Inferior parietal cortex (tissue), 1 donor: Measurements from ENCODE around the gene LSAMP.
"Not testable (repeated sequence)": the region's sequence is repeated elsewhere in the genome, so short reads cannot be mapped to it uniquely, and the experiment has no call there.

Source experiments
- DNase-seq: peaks from one replicate; pipeline ENCODE4 v3.0.0-alpha.2; 2016; ENCODE audit errors: extremely low spot score

Gene LSAMP

DNA sequence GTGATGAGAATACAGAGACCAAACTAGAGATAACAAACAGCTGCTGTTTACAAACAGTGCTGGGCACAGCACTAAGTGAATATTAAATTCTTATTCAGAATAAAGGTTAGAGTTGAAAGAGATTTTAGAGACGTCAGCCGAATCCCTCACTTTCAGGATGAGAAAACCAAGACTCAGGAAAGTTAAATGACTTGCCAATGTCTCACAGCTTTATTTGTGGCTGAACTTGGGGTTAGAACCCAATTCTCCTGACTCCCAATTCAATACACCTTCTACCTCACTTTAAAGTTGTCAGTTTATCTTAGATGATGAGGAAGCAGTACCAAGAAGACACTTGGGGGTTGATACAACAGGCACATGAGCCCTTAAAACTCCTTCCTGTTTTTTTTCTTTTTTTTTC, 641.1 kb downstream of the LSAMP start:
- DNase-seq, result no peak

DNA sequence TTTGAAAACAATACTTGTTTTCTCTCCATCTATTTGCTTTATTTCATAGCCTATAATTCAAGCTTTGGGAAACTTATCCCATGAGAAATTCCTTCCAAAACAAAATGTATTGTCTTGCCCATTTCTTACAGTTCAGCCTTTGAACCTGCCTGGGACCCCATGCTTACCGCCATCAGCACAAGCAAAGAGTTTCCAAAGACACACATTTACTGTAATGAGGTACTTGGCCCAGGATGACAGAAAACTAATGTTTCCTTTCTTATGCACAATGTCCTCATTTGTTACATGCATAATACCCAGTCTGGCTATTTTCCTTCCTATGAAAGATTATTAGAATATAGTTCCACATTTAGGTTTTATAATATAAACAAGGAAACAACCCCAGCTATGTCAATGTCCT, 641.6 kb downstream of the LSAMP start:
- DNase-seq, result no peak

DNA sequence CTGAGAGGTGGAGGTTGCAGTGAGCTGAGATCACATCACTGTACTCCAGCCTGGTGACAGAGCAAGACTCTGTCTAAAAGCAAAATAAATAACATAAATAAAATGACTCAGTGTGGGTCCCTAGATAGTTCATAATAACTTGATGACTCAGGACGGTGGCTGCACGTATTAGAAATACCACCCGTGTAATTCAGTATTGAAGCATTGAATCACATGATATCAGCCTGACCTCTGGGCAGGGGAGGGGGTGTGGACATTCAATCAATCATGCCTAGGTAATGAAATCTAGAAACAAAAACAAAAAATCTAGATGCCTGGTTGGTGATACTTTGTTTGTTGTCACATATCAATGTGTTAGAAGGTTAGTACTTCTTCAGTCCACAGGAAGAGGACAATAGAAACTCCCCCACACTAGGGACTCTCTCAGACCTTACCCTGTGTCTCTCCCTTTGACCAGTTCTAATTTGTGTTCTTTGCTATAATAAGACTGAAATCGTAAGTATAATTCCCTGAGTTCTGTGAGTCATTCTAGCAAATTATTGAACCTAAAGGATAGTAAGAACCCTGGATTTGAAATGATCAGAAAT, 644.7 kb downstream of the LSAMP start:
- DNase-seq, result no peak

DNA sequence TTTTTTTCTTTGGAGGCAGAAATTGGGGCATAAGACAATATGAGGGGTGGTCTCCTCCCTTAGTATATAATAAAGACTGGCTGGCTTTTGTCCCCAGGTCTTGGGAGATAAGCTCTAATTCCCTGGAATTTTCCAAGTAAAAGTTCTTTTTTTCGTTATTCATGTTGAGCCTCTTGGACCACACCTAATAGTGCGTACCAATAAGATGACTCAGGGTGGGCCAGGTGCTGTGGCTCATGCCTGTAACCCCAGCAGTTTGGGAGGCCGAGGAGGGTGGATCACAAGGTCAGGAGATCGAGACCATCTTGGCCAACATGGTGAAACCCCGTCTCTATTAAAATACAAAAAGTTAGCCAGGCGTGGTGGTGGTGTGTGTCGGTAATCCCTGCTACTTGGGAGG, 645.2 kb downstream of the LSAMP start:
- DNase-seq, result not testable (repeated sequence)

DNA sequence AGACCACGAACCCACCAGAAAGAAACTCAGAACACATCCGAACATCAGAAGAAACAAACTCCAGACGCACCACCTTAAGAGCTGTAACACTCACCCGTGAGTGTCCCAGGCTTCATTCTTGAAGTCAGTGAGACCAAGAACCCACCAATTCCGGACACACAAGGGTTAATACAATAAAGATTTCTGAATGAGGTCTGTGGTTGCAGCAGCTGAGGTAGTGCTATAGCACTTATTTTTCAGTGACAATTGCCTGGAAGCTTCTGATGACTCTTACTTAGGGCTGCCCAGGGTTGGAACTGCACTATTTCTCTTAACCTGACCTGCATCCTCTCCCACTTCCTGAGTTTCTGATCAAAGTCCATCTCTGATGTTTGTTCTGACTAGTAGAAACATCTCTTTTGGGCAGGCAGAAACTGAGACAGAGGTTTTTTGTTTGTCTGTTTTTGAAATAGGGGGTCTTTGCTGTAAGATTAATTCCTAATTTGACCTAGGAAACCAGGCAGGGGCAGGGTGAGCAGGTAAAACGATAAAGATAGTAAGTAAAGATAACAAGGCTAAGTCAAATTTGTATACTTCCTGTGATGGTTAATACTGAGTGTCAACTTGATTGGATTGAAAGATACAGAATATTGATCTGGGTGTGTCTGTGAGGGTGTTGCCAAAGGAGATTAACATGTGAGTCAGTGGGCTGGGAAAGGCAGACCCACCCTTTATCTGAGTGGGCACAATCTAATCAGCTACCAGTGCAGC, 652.9 kb downstream of the LSAMP start:
- no peak for DNase-seq

DNA sequence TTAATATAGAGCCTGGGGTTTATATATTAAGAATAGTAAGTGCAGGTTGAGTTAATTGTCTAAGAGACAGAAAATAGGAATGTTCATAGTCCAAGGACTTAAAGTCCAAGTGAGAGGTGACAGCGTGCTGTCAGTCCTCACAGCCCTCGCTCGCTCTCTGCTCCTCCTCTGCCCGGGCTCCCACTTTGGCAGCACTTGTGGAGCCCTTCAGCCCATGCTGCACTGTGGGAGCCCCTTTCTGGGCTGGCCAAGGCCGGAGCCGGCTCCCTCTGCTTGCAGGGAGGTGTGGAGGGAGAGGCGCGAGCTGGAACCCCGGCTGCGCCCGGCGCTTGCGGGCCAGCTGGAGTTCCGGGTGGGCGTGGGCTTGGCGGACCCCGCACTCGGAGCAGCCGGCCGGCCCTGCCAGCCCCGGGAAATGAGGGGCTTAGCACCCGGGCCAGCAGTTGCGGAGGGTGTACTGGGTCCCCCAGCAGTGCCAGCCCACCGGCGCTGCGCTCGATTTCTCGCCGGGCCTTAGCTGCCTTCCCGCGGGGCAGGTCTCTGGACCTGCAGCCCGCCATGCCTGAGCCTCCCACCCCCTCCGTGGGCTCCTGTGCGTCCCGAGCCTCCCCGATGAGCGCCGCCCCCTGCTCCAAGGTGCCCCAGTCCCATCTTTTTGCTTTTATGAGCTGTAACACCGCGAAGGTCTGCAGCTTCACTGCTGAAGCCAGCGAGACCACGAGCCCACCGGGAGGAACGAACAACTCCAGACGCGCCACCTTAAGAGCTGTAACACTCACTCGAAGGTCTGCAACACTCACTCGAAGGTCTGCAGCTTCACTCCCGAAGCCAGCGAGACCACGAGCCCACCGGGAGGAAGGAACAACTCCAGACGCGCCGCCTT, 653.8 kb downstream of the LSAMP start:
- not testable (repeated sequence) for DNase-seq

DNA sequence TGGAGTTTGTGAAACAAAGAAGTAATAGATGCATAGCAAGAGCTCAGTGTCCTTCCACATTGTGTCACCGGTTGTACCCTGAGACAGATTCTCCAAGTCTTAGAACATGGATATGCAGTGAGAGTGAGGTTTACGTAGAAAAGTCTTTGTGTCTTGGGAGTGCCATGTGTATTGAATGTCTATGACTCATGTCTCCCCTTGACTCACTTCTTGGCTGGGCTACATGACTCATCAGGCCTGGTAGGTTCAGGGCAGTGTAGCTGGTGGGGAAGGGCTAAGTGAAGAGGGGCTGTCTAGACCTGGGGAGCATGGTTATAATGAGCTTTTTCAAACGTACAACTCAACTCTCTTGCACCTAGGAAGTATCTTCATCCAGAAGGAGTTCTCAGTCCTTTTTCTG, 654.5 kb downstream of the LSAMP start:
- no peak for DNase-seq

DNA sequence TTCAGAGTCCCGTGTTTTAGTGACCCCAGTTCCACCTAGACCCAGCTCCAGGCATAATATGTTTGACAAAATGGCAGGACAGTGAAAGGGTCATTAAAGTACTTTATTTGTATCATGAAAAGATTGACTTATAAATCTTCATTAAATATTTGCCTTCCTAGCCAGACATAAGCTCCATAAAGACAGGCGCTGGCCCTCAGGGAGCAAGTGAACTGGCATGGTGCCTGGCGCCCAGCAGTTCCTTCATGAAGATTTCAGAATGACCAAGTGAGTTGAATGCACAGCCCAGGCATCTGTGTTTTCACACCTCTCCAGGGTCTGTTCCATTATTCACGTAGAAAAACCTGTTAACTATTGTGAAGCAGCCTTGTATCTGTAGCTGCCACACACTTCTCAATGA, 655.8 kb downstream of the LSAMP start:
- no peak for DNase-seq

DNA sequence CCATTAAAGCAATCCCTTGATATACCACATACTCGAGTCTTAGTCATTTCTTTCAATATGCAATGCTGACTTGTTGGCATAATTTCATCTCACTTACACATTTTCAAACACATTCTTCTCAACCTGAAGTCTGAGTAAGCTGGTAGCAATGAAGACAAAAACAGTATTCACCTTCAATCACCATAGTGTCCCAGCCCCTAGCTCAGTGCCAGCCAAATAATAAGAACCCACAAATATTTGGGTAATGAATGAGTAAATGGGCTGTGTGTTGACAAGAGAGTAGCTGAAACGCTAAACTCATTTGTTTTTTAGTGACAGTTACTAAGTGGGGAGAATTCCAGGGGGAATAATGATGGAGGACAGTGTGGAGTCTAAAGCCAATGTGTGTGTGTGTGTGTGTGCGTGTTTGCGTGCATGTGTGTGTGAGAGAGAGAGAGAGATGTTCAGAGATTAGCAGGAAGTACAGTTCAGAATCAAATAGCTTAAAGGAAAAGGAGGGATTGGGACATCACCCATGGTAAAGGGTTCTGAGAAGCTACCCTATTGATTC, 656.3 kb downstream of the LSAMP start:
- DNase-seq, result no peak

DNA sequence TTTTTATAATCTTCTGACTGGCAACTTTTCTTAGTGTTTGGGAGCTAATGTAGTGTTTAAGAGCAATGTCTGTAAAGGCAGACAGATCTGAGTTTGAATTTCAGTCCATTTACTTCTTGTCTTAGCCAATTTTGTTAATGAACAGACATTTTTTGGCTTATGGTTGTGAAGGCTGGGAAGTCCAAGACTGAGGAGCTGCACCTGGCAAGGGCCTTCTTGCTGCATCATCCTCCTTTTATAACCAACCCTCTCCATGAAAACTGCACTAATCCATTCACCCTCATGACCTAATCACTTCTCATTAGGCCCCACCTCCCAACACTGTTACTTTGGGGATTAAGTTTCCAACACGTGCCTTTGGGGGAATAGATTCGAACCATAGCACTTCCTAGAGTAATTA, 657.5 kb downstream of the LSAMP start:
- DNase-seq, result no peak

DNA sequence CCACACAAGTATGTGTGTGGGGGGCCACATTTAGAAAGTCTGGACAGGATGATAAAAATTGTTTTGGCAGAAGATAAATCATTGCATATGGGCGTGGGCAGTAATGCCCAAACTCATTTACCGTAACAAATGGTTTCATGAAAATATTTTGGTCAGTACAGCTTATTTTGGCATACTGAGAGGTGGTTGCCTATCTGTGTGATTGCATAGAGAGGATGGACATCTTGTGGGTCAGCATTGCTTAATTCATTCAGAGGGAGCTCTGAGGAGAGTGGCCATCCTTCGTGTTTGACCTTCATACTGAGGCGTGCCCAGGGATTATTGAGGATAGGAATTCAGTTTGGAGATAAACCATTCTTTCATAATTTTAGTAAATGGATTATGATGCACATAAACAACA, 659.5 kb downstream of the LSAMP start:
- no peak for DNase-seq

DNA sequence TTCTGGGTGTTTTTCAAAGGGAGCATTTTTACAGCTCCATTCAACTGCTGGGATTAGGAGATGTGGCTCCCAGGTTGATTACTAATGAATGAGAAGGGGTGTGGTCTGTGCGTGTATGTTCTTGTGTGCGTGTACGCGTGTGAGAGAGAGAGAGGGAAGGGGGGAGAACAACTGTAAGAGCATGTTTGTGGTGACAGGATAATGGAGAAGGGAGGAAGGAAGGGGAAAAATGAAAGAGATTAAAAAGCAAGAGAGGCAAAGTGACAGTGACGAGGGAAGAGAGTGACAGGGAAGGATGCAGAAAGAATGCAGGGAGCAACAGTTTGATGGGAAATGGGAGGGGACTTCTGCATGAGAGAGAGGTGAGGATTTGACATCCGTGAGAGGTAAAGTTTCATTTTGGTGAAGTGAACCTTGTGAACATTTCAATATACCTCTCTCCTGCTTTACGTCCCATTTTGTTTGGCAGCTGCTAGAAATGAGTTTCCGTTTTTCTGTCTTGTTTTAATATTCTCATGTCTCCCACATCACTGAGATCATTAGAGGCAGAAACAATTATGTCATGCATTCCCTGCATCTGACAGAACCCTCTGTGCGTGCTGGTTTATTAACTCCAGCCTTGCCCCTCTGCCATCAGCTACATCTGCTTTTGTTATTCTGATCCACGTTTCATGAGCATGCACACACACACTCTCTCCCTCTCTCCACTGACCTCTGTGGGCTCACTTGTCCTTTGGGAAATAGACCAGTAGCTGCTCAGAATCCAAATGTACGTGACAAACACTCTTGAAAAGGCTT, 660.3 kb downstream of the LSAMP start:
- DNase-seq, result no peak

DNA sequence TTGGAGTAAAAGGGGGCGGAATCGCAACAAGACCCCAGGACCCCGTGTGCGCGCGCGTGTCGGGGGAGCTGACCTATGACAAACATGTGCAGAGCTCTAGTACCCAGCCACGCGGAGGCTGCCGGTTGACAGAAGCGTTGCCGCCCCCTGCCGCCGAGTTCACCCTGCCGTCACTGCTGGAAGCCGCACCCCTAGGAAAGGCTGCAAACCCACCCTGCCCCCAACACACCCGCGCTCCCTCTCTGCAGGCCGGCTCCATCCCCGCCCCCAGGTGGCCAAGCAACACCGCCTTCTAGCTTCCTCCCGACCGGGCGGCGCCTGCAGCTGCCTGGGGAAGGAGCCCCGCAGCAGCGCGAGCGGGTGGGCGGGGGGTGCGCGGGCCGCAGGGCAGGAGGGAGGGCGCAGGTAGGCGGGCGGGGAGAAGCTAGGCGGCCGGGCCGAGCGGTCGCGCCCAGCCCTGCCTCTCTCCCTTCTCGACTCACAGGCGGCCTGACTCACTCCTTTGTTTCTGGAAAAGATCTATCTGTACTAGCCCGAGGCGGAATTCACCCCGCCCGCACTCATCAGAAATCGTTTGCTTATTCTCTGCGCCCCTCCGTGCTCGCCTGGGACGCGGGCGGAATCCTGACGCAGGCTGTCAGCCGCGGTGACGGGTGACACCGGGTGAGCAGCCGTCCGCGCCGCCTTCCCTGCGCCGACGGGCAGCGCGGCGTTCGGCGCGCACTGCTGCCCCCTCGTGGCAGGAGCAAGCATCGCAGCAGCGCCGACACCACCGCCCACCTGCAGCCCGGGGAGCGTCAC, 661.1 kb downstream of the LSAMP start:
- DNase-seq, result peak; percentile 76

DNA sequence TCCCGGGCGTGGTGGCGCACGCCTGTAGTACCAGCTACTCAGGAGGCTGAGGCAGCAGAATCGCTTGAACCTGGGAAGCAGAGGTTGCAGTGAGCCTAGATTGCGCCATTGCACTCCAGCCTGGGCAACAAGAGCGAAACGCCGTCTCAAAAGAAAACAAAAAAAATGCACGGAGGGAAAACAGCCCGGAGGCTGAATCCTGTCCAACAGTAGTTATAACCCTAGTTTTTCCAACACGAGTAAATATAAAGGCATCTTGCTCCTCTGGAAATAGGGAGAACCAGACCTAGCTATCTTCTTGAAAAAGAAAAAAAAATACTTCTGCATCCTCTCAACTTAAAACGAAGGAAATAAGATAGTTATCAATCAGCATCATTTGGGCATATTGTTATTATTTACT, 661.9 kb downstream of the LSAMP start:
- not testable (repeated sequence) for DNase-seq

DNA sequence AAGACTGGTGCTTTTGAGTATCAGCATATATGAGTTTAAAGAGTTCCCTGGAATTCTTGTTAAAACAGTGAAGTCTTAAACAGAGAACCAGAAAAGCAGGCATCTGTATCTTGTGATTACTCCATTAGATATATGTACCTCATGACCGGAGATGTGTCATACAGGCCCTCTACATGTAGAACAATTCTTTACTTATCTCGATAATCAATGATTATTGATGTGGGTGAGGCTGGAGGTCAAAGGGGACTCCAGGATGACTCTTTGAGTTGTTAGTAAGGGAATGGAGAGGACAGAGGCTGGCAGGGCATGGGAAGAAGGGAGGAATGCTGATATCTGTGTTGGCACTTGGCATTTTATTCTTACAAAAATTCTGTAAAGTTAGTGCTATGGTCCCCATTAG, 666.3 kb downstream of the LSAMP start:
- no peak for DNase-seq

DNA sequence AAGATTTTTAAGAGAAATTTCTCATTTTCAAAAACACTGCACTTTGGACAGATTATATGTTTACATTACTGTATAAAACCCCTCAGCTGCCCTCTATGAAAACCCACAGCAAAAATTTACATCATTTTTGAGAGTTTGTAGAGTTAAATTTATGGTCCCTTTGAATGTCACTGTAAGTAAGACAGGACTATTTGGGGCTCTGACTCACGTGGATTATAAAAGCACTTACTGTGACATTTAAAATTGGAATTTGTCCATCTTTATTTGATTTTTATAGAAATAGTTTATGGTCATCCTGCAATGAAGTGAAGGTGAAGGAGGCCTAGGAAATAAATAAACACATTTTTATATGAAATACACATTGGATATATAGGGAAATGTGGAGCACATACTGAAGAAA, 672.3 kb downstream of the LSAMP start:
- no peak for DNase-seq

DNA sequence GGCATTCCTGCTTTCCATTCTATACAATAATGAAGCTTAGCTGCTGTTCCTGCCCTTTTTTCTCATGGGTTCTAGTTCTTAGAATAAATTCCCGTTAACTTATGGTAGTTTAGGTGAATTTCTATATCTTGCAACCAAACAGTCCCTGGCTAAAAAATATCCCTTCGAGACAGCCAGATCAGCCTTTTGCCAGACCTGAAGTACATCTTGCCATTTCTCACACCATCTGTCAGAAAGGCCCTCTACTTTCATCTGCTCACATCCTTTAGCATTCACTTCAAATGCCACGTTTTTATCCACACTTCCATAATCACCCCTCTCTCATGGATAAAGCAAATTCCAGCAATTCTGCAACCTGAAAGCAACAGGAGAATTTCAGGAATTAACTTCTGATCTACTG, 676.6 kb downstream of the LSAMP start:
- no peak for DNase-seq

DNA sequence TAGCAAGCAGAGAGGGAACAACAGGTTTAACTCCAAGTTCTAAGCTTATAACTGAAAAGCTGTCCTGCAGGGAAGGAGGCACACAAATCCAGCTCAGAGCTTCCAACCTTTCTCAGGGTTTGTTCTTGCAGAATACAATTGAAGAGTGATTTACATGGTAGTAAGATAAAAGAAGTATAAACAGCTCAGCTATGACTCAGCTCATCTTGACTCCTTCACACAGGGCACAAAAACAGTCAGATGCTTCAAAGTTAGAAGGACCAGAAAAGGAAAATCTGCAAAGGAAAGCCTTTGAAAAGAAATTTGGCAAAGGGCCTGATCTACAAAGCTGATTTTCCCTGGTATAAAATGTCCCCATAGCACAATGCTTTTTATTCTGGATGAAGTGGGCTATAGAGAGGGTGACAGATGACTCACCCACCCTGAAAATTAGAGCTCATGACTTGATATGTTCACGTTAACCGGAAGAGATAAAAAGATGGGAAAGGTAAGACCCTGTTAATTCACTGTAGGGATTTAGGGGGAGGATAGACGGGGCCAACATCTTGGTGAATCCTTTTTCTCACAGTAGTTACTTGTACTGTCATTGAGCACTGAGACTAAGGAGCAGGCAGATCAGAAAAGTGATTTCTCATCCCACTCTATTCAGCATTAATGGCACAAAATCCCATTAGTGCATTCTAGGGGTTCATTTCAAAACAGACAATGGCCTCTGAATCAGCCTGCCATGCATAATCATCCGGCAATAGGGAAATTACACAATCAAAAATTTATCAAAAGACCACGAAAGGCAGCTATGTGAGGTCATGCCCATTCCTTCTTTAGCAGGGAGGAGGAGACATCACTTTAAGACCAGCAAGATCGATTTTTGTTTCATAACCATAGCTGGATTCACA, 678.5 kb downstream of the LSAMP start:
- DNase-seq, result no peak

DNA sequence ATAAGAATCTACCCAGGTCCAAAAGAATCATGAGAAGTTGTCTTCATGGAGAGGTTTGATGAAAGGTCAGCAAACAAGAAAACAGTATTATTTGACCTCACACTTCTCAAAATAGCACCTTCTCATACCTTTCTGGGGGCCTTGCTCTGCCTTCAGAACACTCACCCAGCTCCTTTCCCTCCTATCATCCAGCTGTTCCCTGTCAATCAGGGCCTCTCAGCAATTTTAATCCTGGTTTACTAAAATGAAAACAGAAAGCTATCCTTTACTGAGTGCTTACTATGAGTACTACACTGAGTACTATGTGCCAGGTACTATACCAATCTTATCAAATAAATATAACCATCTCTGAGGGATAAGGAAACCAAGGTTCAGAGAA, 683.4 kb downstream of the LSAMP start:
- DNase-seq, result no peak

DNA sequence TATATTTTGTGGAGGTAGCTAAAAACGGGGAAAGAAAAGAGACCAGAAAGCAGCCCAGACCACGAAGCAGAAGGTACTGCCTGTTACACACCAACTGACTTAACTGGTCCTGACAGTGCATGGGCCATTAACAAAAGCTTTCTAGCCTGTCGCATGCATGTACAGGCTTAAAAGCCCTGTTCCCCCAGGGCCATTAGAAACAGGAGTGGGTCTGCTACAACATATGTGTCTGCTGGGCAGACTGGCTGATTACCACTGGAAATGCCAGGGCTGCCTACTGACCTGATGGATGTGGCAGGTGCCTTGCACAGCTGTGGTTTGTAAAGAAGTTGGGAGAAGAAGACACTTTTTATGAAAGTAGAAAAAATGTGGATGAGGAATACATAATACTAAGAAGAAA, 684.6 kb downstream of the LSAMP start:
- DNase-seq, result no peak
